Spleen (tissue), 13 donors: ENCODE measurements around the gene PLAAT5. TPM values are rescaled to one million over a fixed set of nuclear protein-coding genes. Genes with fewer than 3 reads are reported as not detected.

Experiments
- DNase-seq: peaks from one replicate; pipeline ENCODE4 v3.0.0-alpha.2; 2020
- H3K27ac ChIP-seq, 8 donors: fragments of 200-600 bp; sonication (generic) in 7 of 8; 1 replicate in 4 of 8; 2 replicates in 4 of 8; pipeline versions ENCODE4 v1.5.0 to v1.8.0; 2016 to 2021; ENCODE audit warnings: inconsistent platforms in 4 of 8, mild to moderate bottlenecking in 4 of 8, moderate library complexity in 1 of 8
- H3K27me3 ChIP-seq, 7 donors: fragments of 200-600 bp; sonication (generic) in 6 of 7; replicated peaks in 1 of 7; 1 replicate in 4 of 7; 2 replicates in 3 of 7; pipeline versions ENCODE4 v1.5.0 to v1.8.0; 2016 to 2021; ENCODE audit warnings: inconsistent platforms in 3 of 7, mild to moderate bottlenecking in 1 of 7
- H3K36me3 ChIP-seq, 6 donors: fragments of 200-600 bp; sonication (generic) in 5 of 6; 1 replicate in 4 of 6; 2 replicates in 2 of 6; pipeline versions ENCODE4 v1.5.0 to v1.8.0; 2016 to 2021; ENCODE audit warnings: inconsistent platforms in 2 of 6
- H3K4me1 ChIP-seq, 6 donors: fragments of 200-600 bp; sonication (generic) in 5 of 6; 1 replicate in 3 of 6; 2 replicates in 3 of 6; pipeline versions ENCODE4 v1.5.0 to v1.8.0; 2016 to 2021; ENCODE audit warnings: inconsistent platforms in 3 of 6
- H3K4me3 ChIP-seq, 8 donors: fragments of 200-600 bp; sonication (generic) in 7 of 8; 1 replicate in 4 of 8; 2 replicates in 4 of 8; pipeline versions ENCODE4 v1.5.0 to v1.8.0; 2016 to 2021; ENCODE audit warnings: inconsistent platforms in 4 of 8, mild to moderate bottlenecking in 4 of 8, moderate library complexity in 2 of 8
- H3K9me3 ChIP-seq, 8 donors: fragments of 200-600 bp; sonication (generic) in 7 of 8; 1 replicate in 4 of 8; 2 replicates in 4 of 8; pipeline versions ENCODE4 v1.5.0 to v1.8.0; 2016 to 2021; ENCODE audit warnings: inconsistent platforms in 4 of 8
- POLR2A ChIP-seq, 3 donors: fragments of 450-650 bp; IDR thresholded peaks; one replicate each; pipeline ENCODE4 v1.5.1; 2017; ENCODE audit warnings: antibody characterized with exemption in 3 of 3, mild to moderate bottlenecking in 1 of 3
- POLR2AphosphoS5 ChIP-seq, 3 donors: sonication (generic); formaldehyde crosslinking; IDR thresholded peaks; one replicate each; pipeline ENCODE4 v1.5.1; 2017; ENCODE audit warnings: antibody characterized with exemption in 3 of 3
- WGBS, 5 donors: extraction: QIAGEN DNeasy Blood & Tissue Kit in 3 of 5; methylation state at CpG; one replicate each; pipeline versions ENCODE4 v1.1.5 to v1.1.7; 2013 to 2018; 5-methylcytosine and 5-hydroxymethylcytosine counted together
- intact Hi-C: fragments of 100-400 bp; cut with DNase I; formaldehyde crosslinking; loops from one replicate; pipeline ENCODE4 v1.15.0; 2023; ENCODE audit warnings: low total_unique reads
- long read RNA-seq, 2 donors: transcript quantifications; one replicate each; lab custom pipeline, GENCODE V29; 2026
- polyA plus RNA-seq, 3 donors: library from polyadenylated mRNA; stranded (reverse); fragments of 200-250 nt; gene quantifications; one replicate each; pipeline ENCODE4 v1.2.1, GENCODE V29; 2013
- total RNA-seq, 7 donors: library from RNA; depleted of rRNA in 3 of 7; stranded (reverse); fragments of >200 nt in 3 of 7; fragmentation: NEBNext Ultra II Directional in 4 of 7; extraction: Animal tissue kit (Norgen Biotek cat#: 25700) in 4 of 7; gene quantifications; one replicate each; pipeline versions ENCODE4 v1.1.0 to v1.2.1, GENCODE V29; 2016 to 2021
- TF ChIP-seq, protein P1 (sequence below), 11 experiments: fragments of 200-600 bp in 7 of 11; fragments of 450-650 bp in 4 of 11; sonication (generic) in 4 of 11; IDR thresholded peaks in 8 of 11; conservative IDR thresholded peaks in 3 of 11; 1 replicate in 7 of 11; 2 replicates in 4 of 11; pipeline versions ENCODE4 v1.4.0 to v1.8.0; 2016 to 2021; ENCODE audit warnings: antibody characterized with exemption in 11 of 11, inconsistent platforms in 4 of 11, mild to moderate bottlenecking in 1 of 11
- donor health status: healthy with polysubstance abuse.
- donor health status: DM: no; HTN: no; CAD: no; lungs with moderate emphysema.
- donor health status: DM: no; HTN: no; CAD: no.
- donor health status: Bipolar disorder and iron deficiency.
- donor health status: healthy.
- donor health status: DM: no; HTN: no; CAD: no.
- donor health status: DM: yes; HTN: yes; CAD: no.

Gene PLAAT5, protein sequence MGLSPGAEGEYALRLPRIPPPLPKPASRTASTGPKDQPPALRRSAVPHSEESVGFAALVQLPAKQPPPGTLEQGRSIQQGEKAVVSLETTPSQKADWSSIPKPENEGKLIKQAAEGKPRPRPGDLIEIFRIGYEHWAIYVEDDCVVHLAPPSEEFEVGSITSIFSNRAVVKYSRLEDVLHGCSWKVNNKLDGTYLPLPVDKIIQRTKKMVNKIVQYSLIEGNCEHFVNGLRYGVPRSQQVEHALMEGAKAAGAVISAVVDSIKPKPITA
- total RNA-seq = under 1 TPM in 4 of 7 donors, not detected in 3; 0.22 to 0.54 (median 0.30) TPM
- under 1 TPM in 2 of 3 donors, not detected in 1; 0.10 to 0.11 TPM for polyA plus RNA-seq
- long read RNA-seq, donor 1, partial matches to known transcripts = 38 of 38 reads
- long read RNA-seq, donor 1, other reads (novel, unspliced or antisense) = 0 of 38 reads
- long read RNA-seq, donor 2, partial matches to known transcripts = 35 of 35 reads
- long read RNA-seq, donor 2, other reads (novel, unspliced or antisense) = 0 of 35 reads

DNA sequence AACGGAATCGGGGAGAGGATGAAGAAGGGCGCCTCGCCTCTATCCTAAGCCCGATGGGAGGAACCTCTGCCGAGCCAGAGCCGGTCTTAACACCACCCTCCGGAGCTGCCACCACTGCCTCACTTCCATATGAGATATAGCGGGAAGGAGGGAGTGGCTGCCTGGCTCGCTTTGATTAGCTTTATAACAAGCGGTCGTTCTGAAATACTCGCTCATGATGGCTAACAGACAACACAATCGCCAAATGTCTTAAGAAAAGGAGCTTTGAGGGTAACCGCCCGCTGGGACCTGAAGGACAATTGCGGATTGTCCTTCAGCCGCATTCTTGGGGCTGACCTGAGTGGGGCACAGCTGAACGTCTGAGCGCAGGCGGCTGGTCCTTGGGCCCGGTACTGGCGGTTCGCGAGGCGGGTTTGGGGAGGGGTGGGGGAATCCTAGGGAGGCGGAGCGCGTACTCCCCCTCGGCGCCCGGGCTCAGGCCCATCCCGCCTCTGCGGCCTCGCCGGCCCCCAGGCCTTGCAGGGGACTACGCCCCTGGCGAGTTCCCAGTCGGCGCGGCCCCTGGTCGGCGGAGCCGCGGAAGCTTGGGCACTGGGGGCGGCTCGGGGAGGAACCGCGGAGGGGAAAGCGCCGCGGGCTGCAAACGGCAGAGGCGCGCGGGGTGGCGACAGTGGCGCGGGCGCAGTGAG, at the start of gene PLAAT5:
PLAAT5 (minus strand) TSS at position 617 of the 689 bp plus-strand sequence; CDS start at position 484, 133 bp downstream.
- no peaks in the 10 kb centered on the region for H3K36me3 ChIP-seq
- H3K27me3 ChIP-seq = peaks cover 0 to 34% (median 7%) of the 10 kb centered on the region in 7 donors
- H3K4me3 ChIP-seq = peak within 1 kb of the TSS; percentile 28 to 68 (median 42)
- intact Hi-C loops = no loop called here
- 12 to 21% (median 16%) methylated on average over 46 to 60 of the region's 60 CpGs for WGBS, 5 donors
- H3K9me3 ChIP-seq = peaks cover 0 to 10% (median 6%) of the 10 kb centered on the region in 8 donors
- peak within 1 kb of the TSS in 6 of 8 donors; percentile 5 to 55 (median 28) for H3K27ac ChIP-seq
- DNase-seq = peak; percentile 83
- TF ChIP-seq POLR2AphosphoS5 (IDR thresholded peaks at IDR 0.05) = peak in 2 of 3 donors; percentile 12 to 54
- TF ChIP-seq, protein P1, sequence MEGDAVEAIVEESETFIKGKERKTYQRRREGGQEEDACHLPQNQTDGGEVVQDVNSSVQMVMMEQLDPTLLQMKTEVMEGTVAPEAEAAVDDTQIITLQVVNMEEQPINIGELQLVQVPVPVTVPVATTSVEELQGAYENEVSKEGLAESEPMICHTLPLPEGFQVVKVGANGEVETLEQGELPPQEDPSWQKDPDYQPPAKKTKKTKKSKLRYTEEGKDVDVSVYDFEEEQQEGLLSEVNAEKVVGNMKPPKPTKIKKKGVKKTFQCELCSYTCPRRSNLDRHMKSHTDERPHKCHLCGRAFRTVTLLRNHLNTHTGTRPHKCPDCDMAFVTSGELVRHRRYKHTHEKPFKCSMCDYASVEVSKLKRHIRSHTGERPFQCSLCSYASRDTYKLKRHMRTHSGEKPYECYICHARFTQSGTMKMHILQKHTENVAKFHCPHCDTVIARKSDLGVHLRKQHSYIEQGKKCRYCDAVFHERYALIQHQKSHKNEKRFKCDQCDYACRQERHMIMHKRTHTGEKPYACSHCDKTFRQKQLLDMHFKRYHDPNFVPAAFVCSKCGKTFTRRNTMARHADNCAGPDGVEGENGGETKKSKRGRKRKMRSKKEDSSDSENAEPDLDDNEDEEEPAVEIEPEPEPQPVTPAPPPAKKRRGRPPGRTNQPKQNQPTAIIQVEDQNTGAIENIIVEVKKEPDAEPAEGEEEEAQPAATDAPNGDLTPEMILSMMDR (IDR thresholded peaks at IDR 0.05 in 8 of 11, conservative IDR thresholded peaks at IDR 0.05 in 3 of 11) = no peak
- peaks cover 6 to 36% (median 16%) of the 10 kb centered on the region in 6 donors for H3K4me1 ChIP-seq

DNA sequence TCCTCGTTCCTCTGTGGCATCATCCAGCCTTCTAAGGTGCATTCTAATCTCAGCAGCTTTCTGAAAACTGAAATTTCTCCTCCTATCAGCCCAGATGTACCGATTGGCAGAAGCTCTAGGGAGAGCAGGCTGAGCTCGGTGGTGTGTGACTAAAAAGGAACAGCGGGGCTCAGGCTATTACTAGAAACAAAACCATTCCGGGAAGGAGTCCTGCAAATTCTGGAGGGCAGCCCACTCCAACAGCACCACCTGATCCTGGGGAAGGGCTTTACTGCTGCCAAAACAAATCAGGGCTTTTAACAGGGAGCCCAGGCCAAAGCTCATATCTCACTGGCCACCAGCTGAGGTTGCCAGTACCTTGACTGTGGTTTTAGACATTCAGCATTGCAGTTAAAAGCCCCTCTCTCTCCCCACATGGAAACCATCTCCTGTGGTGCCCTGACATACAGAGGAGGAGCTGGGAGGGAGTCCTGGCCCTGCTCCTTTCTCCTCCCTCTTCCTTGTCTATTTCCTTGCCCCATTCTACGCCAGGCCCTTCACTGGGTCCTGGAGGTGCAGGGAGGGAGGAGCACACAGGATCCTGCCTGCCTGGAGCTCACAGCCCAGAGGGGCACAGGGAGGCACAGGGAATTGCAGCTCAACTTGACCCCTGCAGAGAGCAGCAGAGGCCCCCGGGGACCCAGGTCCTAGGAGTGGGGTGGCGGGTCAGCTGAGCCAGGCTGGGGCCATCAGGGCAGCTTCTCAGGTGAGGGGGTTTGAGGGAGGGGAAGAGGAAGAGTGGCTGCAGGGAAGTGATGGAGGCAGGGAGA, 46.5 kb upstream of the PLAAT5 start:
- WGBS, 5 donors = 24 to 31% (median 29%) methylated on average over 8 of the region's 8 CpGs
- H3K27me3 ChIP-seq = no peaks in the 10 kb centered on the region
- H3K9me3 ChIP-seq = no peaks in the 10 kb centered on the region
- H3K27ac ChIP-seq = peak overlapping the region; percentile 53 to 89 (median 86)
- peak overlapping the region; percentile 32 to 68 (median 52) for H3K4me3 ChIP-seq
- intact Hi-C loops = no loop called here
- H3K36me3 ChIP-seq = peaks cover 0 to 18% (median 0%) of the 10 kb centered on the region in 6 donors
- TF ChIP-seq, protein P1 (IDR thresholded peaks at IDR 0.05 in 8 of 11, conservative IDR thresholded peaks at IDR 0.05 in 3 of 11) = no peak
- TF ChIP-seq POLR2A (IDR thresholded peaks at IDR 0.05) (peak in 1 of 3 donors; percentile 4), POLR2AphosphoS5 (IDR thresholded peaks at IDR 0.05) (peak in 2 of 3 donors; percentile 11 to 50)
- no peak for DNase-seq
- peaks cover 27 to 100% (median 77%) of the 10 kb centered on the region in 6 donors for H3K4me1 ChIP-seq

DNA sequence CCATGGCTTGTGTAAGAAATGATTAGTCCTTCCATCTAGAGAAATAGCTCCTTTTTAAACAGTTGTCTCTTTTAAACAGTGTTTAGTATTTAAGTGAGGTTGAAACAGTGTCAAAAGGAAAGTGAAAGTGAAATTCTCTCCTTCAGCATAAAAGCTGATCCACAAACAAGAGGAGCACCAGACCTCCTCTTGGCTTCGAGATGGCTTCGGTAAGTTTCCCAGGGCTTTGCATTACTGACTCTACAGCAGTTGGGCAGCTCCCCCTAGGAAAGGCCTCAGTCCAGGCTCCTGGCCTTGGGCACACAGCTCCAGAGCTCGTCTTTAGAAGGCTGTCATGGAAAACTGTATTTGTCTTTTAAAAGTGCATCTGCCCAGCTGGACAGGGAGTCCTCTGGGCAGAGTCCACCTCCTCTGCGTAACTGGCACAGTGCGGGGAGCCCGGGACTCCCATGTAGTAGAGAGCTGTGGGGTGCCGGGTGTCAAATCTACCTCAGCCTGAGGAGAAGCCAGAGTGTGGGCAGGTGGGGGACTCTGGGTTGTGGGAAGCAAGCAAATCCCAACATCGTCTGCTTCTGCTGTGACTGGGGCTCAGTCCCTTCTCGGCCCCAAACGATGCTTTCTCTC, 45.8 kb upstream of the PLAAT5 start, which contains the start of gene PLAAT4:
PLAAT4 (plus strand) TSS at position 140 of the 624 bp plus-strand sequence; CDS start at position 201, 61 bp downstream.
- DNase-seq = no peak
- H3K36me3 ChIP-seq = peaks cover 0 to 18% (median 0%) of the 10 kb centered on the region in 6 donors
- H3K9me3 ChIP-seq = no peaks in the 10 kb centered on the region
- H3K27ac ChIP-seq = peak within 1 kb of the TSS; percentile 53 to 89 (median 86)
- TF ChIP-seq POLR2A (IDR thresholded peaks at IDR 0.05) = peak in 1 of 3 donors; percentile 51
- peak in 2 of 3 donors; percentile 57 to 70 for TF ChIP-seq POLR2AphosphoS5 (IDR thresholded peaks at IDR 0.05)
- TF ChIP-seq, protein P1 (IDR thresholded peaks at IDR 0.05 in 8 of 11, conservative IDR thresholded peaks at IDR 0.05 in 3 of 11) = no peak
- WGBS, 5 donors = 9 to 22% (median 15%) methylated on average over 8 to 10 of the region's 10 CpGs
- no peaks in the 10 kb centered on the region for H3K27me3 ChIP-seq
- peaks cover 34 to 100% (median 84%) of the 10 kb centered on the region in 6 donors for H3K4me1 ChIP-seq
- intact Hi-C loops = no loop called here
- peak within 1 kb of the TSS; percentile 32 to 68 (median 52) for H3K4me3 ChIP-seq
